Measurements from ENCODE around the gene SRSF3. TPM values are rescaled to one million over a fixed set of nuclear protein-coding genes. Genes with fewer than 3 reads are reported as not detected.
"Not testable (repeated sequence)": the region's sequence is repeated elsewhere in the genome, so short reads cannot be mapped to it uniquely, and the experiment has no call there.

Gene SRSF3
- total and polyA plus RNA-seq, 3 experiments from 2014 or later: 370 to 579 (median 572) TPM

- H3K4me3 ChIP-seq (ENCODE audit: low read length); H3K9me3 ChIP-seq (ENCODE audit: low read length); H3K27ac ChIP-seq (ENCODE audit: low read depth, low read length); DNase-seq; H3K9me3 Mint-ChIP-seq; H3K27me3 ChIP-seq (ENCODE audit: insufficient read depth, low read length, poor library complexity, severe bottlenecking); H3K27me3 Mint-ChIP-seq: not testable (repeated sequence)
- ChIA-PET POLR2A (interaction anchor here (2.8 kb wide), 1 partner anchor 12 kb away, joined by 13 read pairs; no protein-coding TSS in a partner anchor), CTCF (interaction anchor here (1.1 to 2.7 kb wide), 5 partner anchors 8 to 184 kb away, joined by 3 to 14 read pairs (median 5); no protein-coding TSS in a partner anchor)
- Mint-ChIP-seq H3K27ac (peak overlapping the region in 7 of 8 donors; percentile 64 to 86 (median 78)), H3K4me3 (peak overlapping the region in 3 of 7 donors; percentile 4 to 14 (median 5)), H3K4me1 (peaks cover 68 to 82% (median 75%) of the 10 kb centered on the region in 3 donors), H3K36me3 (peaks cover 25 to 94% (median 30%) of the 10 kb centered on the region in 3 donors)
- Histone ChIP-seq H3K4me1 (ENCODE audit: insufficient read depth, low read length) (peaks cover 56% of the 10 kb centered on the region), H3K36me3 (ENCODE audit: insufficient read depth, low read length) (peaks cover 64% of the 10 kb centered on the region)
Measured at GRCh38 chr6:36607305-36607682, 13.1 kb downstream of the SRSF3 start.

- DNase-seq: no peak
- Mint-ChIP-seq H3K4me1 (peaks cover 66 to 77% (median 71%) of the 10 kb centered on the region in 3 donors), H3K27me3 (no peaks in the 10 kb centered on the region), H3K9me3 (no peaks in the 10 kb centered on the region), H3K27ac (peak overlapping the region; percentile 43 to 86 (median 76)), H3K4me3 (peak overlapping the region in 3 of 7 donors; percentile 4 to 14 (median 5)), H3K36me3 (peaks cover 27 to 94% (median 30%) of the 10 kb centered on the region in 3 donors)
- Histone ChIP-seq H3K27ac (ENCODE audit: low read depth, low read length) (no peak overlapping the region), H3K36me3 (ENCODE audit: insufficient read depth, low read length) (peaks cover 59% of the 10 kb centered on the region), H3K27me3 (ENCODE audit: insufficient read depth, low read length, poor library complexity, severe bottlenecking) (no peaks in the 10 kb centered on the region), H3K4me3 (ENCODE audit: low read length) (no peak overlapping the region), H3K4me1 (ENCODE audit: insufficient read depth, low read length) (peaks cover 50% of the 10 kb centered on the region), H3K9me3 (ENCODE audit: low read length) (no peaks in the 10 kb centered on the region)
- POLR2A ChIA-PET: interaction anchor here (0.7 to 2.8 kb wide), 2 partner anchors 12 to 243 kb away, joined by 4 to 13 read pairs; no protein-coding TSS in a partner anchor
- CTCF ChIA-PET: interaction anchor here (1.0 to 2.7 kb wide), 4 partner anchors 8 to 175 kb away, joined by 3 to 14 read pairs (median 6); no protein-coding TSS in a partner anchor
Measured at GRCh38 chr6:36607683-36608386, 13.7 kb downstream of the SRSF3 start.

GRCh38 chr6:36608788-36609563, 14.8 kb downstream of the SRSF3 start:
- Mint-ChIP-seq H3K4me3 (peak overlapping the region in 1 of 7 donors; percentile 29), H3K9me3 (no peaks in the 10 kb centered on the region), H3K27me3 (no peaks in the 10 kb centered on the region), H3K4me1 (peaks cover 56 to 72% (median 67%) of the 10 kb centered on the region in 3 donors), H3K36me3 (peaks cover 30 to 91% (median 31%) of the 10 kb centered on the region in 3 donors), H3K27ac (peak overlapping the region; percentile 46 to 95 (median 72))
- CTCF ChIA-PET: interaction anchor here (0.6 to 2.2 kb wide), 3 partner anchors 9 to 174 kb away, joined by 3 to 5 read pairs (median 3); no protein-coding TSS in a partner anchor
- no peak for DNase-seq
- Histone ChIP-seq H3K27ac (ENCODE audit: low read depth, low read length) (no peak overlapping the region), H3K4me3 (ENCODE audit: low read length) (no peak overlapping the region), H3K36me3 (ENCODE audit: insufficient read depth, low read length) (peaks cover 47% of the 10 kb centered on the region), H3K9me3 (ENCODE audit: low read length) (no peaks in the 10 kb centered on the region), H3K4me1 (ENCODE audit: insufficient read depth, low read length) (peaks cover 39% of the 10 kb centered on the region), H3K27me3 (ENCODE audit: insufficient read depth, low read length, poor library complexity, severe bottlenecking) (no peaks in the 10 kb centered on the region)
- POLR2A ChIA-PET: interaction anchor here (0.6 to 1.7 kb wide), 6 partner anchors 11 to 894 kb away, joined by 3 to 6 read pairs (median 3); no protein-coding TSS in a partner anchor

DNA sequence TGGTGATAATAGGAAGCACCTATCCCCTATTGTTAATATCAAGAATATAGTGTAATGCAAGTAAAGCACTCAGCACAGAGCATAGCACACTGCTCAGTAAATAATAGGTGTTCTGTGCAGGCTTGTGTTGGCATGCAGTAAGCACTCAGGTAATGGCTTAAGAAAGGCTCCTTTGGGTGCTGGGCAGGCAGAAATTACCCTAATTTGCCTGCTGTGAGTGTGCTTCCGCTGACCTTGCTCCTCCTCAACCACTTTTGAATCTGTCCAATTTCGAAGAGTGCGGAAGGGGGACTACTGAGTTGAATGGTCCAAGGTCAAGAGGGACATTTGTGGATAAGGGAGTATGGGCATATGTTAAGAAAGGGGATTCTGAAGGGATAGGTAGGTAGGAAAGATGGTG, 15.4 kb downstream of the SRSF3 start:
- ChIA-PET POLR2A (interaction anchor here (0.6 to 1.7 kb wide), 5 partner anchors 12 to 893 kb away, joined by 3 to 6 read pairs (median 5); no protein-coding TSS in a partner anchor), CTCF (interaction anchor here (0.7 kb wide), 1 partner anchor 10 kb away, joined by 3 read pairs; no protein-coding TSS in a partner anchor)
- H3K4me3 ChIP-seq (ENCODE audit: low read length): no peak overlapping the region
- peaks cover 41% of the 10 kb centered on the region for H3K36me3 ChIP-seq (ENCODE audit: insufficient read depth, low read length)
- no peak for DNase-seq
- H3K4me1 Mint-ChIP-seq: peaks cover 50 to 66% (median 61%) of the 10 kb centered on the region in 3 donors
- H3K9me3 Mint-ChIP-seq: no peaks in the 10 kb centered on the region
- no peaks in the 10 kb centered on the region for H3K27me3 ChIP-seq (ENCODE audit: insufficient read depth, low read length, poor library complexity, severe bottlenecking)
- no peaks in the 10 kb centered on the region for H3K9me3 ChIP-seq (ENCODE audit: low read length)
- peaks cover 33% of the 10 kb centered on the region for H3K4me1 ChIP-seq (ENCODE audit: insufficient read depth, low read length)
- H3K36me3 Mint-ChIP-seq: peaks cover 27 to 87% (median 27%) of the 10 kb centered on the region in 3 donors
- peak overlapping the region in 2 of 7 donors; percentile 39 to 48 for H3K4me3 Mint-ChIP-seq
- H3K27ac ChIP-seq (ENCODE audit: low read depth, low read length): no peak overlapping the region
- no peaks in the 10 kb centered on the region for H3K27me3 Mint-ChIP-seq
- H3K27ac Mint-ChIP-seq: peak overlapping the region; percentile 5 to 95 (median 74)

GRCh38 chr6:36610041-36610955, 16.1 kb downstream of the SRSF3 start:
- no peaks in the 10 kb centered on the region for H3K9me3 Mint-ChIP-seq
- H3K9me3 ChIP-seq (ENCODE audit: low read length): no peaks in the 10 kb centered on the region
- H3K4me1 ChIP-seq (ENCODE audit: insufficient read depth, low read length): peaks cover 26% of the 10 kb centered on the region
- DNase-seq: no peak
- H3K27me3 Mint-ChIP-seq: no peaks in the 10 kb centered on the region
- H3K4me1 Mint-ChIP-seq: peaks cover 45 to 63% (median 59%) of the 10 kb centered on the region in 3 donors
- H3K27ac ChIP-seq (ENCODE audit: low read depth, low read length): no peak overlapping the region
- peaks cover 20 to 83% (median 23%) of the 10 kb centered on the region in 3 donors for H3K36me3 Mint-ChIP-seq
- no peak overlapping the region for H3K4me3 ChIP-seq (ENCODE audit: low read length)
- CTCF ChIA-PET: interaction anchor here (0.7 to 1.5 kb wide), 2 partner anchors 9 to 13 kb away, joined by 3 to 5 read pairs; no protein-coding TSS in a partner anchor
- H3K4me3 Mint-ChIP-seq: no peak overlapping the region
- no peaks in the 10 kb centered on the region for H3K27me3 ChIP-seq (ENCODE audit: insufficient read depth, low read length, poor library complexity, severe bottlenecking)
- POLR2A ChIA-PET: interaction anchor here (0.6 to 1.7 kb wide), 6 partner anchors 12 to 892 kb away, joined by 3 to 6 read pairs (median 5); no protein-coding TSS in a partner anchor
- peaks cover 35% of the 10 kb centered on the region for H3K36me3 ChIP-seq (ENCODE audit: insufficient read depth, low read length)
- peak overlapping the region in 7 of 8 donors; percentile 5 to 93 (median 80) for H3K27ac Mint-ChIP-seq

DNA sequence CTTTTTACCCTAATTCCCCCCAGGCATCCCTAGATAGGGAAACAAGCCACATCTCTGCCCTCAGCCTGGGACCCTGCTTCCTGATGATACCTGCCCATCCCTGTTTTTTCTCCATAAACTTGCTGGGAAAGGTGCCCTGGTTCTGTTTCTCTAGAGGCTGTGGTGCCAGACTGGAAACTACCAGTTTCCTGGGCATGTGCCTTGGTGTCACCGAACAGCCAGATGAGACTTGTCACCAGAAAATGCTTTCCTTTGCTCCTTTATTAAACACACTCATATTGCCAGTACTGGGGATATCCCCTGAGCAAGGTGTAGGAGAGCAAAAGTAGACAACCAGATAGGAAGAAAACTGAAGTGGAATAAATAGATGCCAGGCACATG, 16.8 kb downstream of the SRSF3 start:
- peak overlapping the region in 1 of 7 donors; percentile 20 for H3K4me3 Mint-ChIP-seq
- Histone ChIP-seq H3K36me3 (ENCODE audit: insufficient read depth, low read length) (peaks cover 28% of the 10 kb centered on the region), H3K4me1 (ENCODE audit: insufficient read depth, low read length) (peaks cover 20% of the 10 kb centered on the region), H3K9me3 (ENCODE audit: low read length) (no peaks in the 10 kb centered on the region), H3K27ac (ENCODE audit: low read depth, low read length) (no peak overlapping the region), H3K4me3 (ENCODE audit: low read length) (no peak overlapping the region), H3K27me3 (ENCODE audit: insufficient read depth, low read length, poor library complexity, severe bottlenecking) (no peaks in the 10 kb centered on the region)
- DNase-seq: no peak
- H3K9me3 Mint-ChIP-seq: no peaks in the 10 kb centered on the region
- CTCF ChIA-PET: interaction anchor here (1.5 to 1.6 kb wide), 2 partner anchors 12 to 13 kb away, joined by 5 to 6 read pairs; no protein-coding TSS in a partner anchor
- H3K4me1 Mint-ChIP-seq: peaks cover 42 to 60% (median 56%) of the 10 kb centered on the region in 3 donors
- H3K27me3 Mint-ChIP-seq: no peaks in the 10 kb centered on the region
- peaks cover 15 to 79% (median 21%) of the 10 kb centered on the region in 3 donors for H3K36me3 Mint-ChIP-seq
- POLR2A ChIA-PET: interaction anchor here (0.6 to 1.5 kb wide), 2 partner anchors 13 to 742 kb away, joined by 4 to 5 read pairs; no protein-coding TSS in a partner anchor
- H3K27ac Mint-ChIP-seq: peak overlapping the region; percentile 39 to 87 (median 80)

GRCh38 chr6:36611679-36612078, 17.5 kb downstream of the SRSF3 start:
- H3K27ac ChIP-seq (ENCODE audit: low read depth, low read length); H3K9me3 ChIP-seq (ENCODE audit: low read length); POLR2A ChIA-PET; H3K9me3 Mint-ChIP-seq; H3K27me3 Mint-ChIP-seq; DNase-seq; H3K27me3 ChIP-seq (ENCODE audit: insufficient read depth, low read length, poor library complexity, severe bottlenecking); H3K4me3 Mint-ChIP-seq; H3K4me3 ChIP-seq (ENCODE audit: low read length): not testable (repeated sequence)
- Mint-ChIP-seq H3K27ac (peak overlapping the region in 7 of 8 donors; percentile 32 to 80 (median 60)), H3K4me1 (peaks cover 37 to 54% (median 54%) of the 10 kb centered on the region in 3 donors), H3K36me3 (peaks cover 15 to 75% (median 20%) of the 10 kb centered on the region in 3 donors)
- H3K36me3 ChIP-seq (ENCODE audit: insufficient read depth, low read length): peaks cover 26% of the 10 kb centered on the region
- H3K4me1 ChIP-seq (ENCODE audit: insufficient read depth, low read length): peaks cover 18% of the 10 kb centered on the region
- CTCF ChIA-PET: interaction anchor here (1.6 kb wide), 2 partner anchors 14 to 18 kb away, joined by 5 to 6 read pairs; no protein-coding TSS in a partner anchor

Measured in CD8-positive, alpha-beta memory T cell (primary cell).